ENCODE measurements around the gene ARHGAP10.

The ARHGAP10 gene

GRCh38 chr4:147768113-147768512 is 36.2 kb downstream of the ARHGAP10 start:
- no peak for DNase-seq (ENCODE audit: low spot score)

- no peak for DNase-seq (ENCODE audit: low spot score)
Observed at GRCh38 chr4:147769386-147769785, 37.5 kb downstream of the ARHGAP10 start.

- no peak for DNase-seq (ENCODE audit: low spot score)
Observed at GRCh38 chr4:147770831-147771230, 38.9 kb downstream of the ARHGAP10 start.

- DNase-seq (ENCODE audit: low spot score) = no peak
Observed at GRCh38 chr4:147772056-147772455, 40.2 kb downstream of the ARHGAP10 start.

GRCh38 chr4:147772459-147772969 is 40.6 kb downstream of the ARHGAP10 start:
- DNase-seq (ENCODE audit: low spot score) = peak; percentile 77

- no peak for DNase-seq (ENCODE audit: low spot score)
Observed at GRCh38 chr4:147773261-147774184, 41.6 kb downstream of the ARHGAP10 start.

- DNase-seq (ENCODE audit: low spot score) = no peak
Observed at GRCh38 chr4:147776716-147777115, 44.8 kb downstream of the ARHGAP10 start.

GRCh38 chr4:147777456-147778091 is 45.7 kb downstream of the ARHGAP10 start:
- no peak for DNase-seq (ENCODE audit: low spot score)

GRCh38 chr4:147778942-147779341 is 47.1 kb downstream of the ARHGAP10 start:
- DNase-seq (ENCODE audit: low spot score) = no peak

- DNase-seq (ENCODE audit: low spot score) = no peak
Observed at GRCh38 chr4:147779451-147779850, 47.6 kb downstream of the ARHGAP10 start.

GRCh38 chr4:147780137-147780777 is 48.4 kb downstream of the ARHGAP10 start:
- no peak for DNase-seq (ENCODE audit: low spot score)

GRCh38 chr4:147782087-147782781 is 50.3 kb downstream of the ARHGAP10 start:
- no peak for DNase-seq (ENCODE audit: low spot score)

GRCh38 chr4:147785129-147785528 is 53.2 kb downstream of the ARHGAP10 start:
- DNase-seq (ENCODE audit: low spot score) = no peak

GRCh38 chr4:147786031-147786430 is 54.1 kb downstream of the ARHGAP10 start:
- DNase-seq (ENCODE audit: low spot score) = no peak

GRCh38 chr4:147786531-147786930 is 54.6 kb downstream of the ARHGAP10 start:
- DNase-seq (ENCODE audit: low spot score) = no peak

GRCh38 chr4:147787204-147787603 is 55.3 kb downstream of the ARHGAP10 start:
- DNase-seq (ENCODE audit: low spot score) = no peak

GRCh38 chr4:147788791-147789190 is 56.9 kb downstream of the ARHGAP10 start:
- DNase-seq (ENCODE audit: low spot score) = no peak

- no peak for DNase-seq (ENCODE audit: low spot score)
Observed at GRCh38 chr4:147789596-147789995, 57.7 kb downstream of the ARHGAP10 start.

- DNase-seq (ENCODE audit: low spot score) = no peak
Observed at GRCh38 chr4:147790412-147790811, 58.5 kb downstream of the ARHGAP10 start.

GRCh38 chr4:147791341-147791740 is 59.5 kb downstream of the ARHGAP10 start:
- no peak for DNase-seq (ENCODE audit: low spot score)

- DNase-seq (ENCODE audit: low spot score) = no peak
Observed at GRCh38 chr4:147791865-147792264, 60.0 kb downstream of the ARHGAP10 start.
